ENCODE results near the gene CAPN7.
A peak's percentile ranks its signal among the peaks of the same experiment; 100 is the strongest.

Gene CAPN7

DNA sequence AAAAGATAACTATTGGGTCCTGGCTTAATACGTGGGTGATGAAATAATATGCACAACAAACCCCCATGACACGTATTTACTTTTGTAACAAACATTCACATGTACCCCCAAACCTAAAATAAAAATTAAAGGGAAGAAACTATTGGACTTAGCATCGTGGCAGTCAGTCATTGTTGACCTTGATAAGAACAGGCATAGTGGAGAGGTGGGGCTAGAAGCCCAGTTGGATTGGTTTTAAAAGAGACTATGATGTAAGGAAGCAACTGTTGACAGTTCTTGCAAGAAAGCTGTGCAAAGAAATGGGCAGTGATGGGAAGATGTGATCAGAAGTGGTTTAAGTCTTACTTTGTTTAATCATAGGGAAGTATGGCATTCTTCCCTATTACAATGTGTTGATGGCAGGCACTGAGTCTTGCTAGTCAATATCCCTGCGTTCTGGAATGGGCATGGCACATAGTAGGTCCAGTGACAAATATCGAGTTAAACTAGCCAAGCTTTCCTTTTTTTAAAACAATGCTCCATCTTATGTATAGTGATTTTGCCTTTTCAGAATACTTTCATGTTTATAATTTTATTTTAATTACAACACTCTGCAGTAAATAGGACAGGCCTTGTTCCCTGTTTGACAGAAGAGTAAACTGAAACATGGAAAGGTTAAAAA is 37.9 kb downstream of the CAPN7 start:
- DNase-seq = no peak
- Mint-ChIP-seq H3K27me3 (no peaks in the 10 kb centered on the region), H3K27ac (peak overlapping the region; percentile 1), H3K9me3 (no peaks in the 10 kb centered on the region), H3K4me1 (no peaks in the 10 kb centered on the region), H3K4me3 (no peak overlapping the region), H3K36me3 (peaks cover 13 to 22% of the 10 kb centered on the region in 2 donors)
- ATAC-seq (replicated peaks) = no peak

DNA sequence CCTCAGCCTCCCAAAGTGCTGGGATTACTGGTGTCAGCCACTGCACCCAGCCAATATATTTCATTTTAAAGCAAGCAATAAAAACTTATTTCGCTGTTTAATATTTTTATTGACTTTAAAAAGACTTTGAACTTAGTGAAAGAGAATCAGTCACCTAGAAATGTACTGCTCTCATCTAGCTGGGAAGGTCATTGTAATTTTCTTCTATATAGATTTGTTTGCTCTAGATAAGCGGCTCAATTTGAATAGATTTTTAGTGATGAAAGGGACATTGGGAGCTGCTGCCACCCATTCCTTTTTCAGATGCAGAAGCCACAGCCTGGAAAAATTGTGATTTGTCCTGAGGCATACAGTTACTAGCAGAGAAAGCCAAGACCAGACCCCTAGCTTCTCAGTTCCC is 40.1 kb downstream of the CAPN7 start:
- H3K27ac Mint-ChIP-seq = no peak overlapping the region
- H3K36me3 Mint-ChIP-seq = peaks cover 15 to 22% of the 10 kb centered on the region in 2 donors
- H3K27me3 Mint-ChIP-seq = no peaks in the 10 kb centered on the region
- H3K9me3 Mint-ChIP-seq = no peaks in the 10 kb centered on the region
- ATAC-seq (replicated peaks) (no peak), DNase-seq (no peak)
- H3K4me3 Mint-ChIP-seq = no peak overlapping the region
- no peaks in the 10 kb centered on the region for H3K4me1 Mint-ChIP-seq

DNA sequence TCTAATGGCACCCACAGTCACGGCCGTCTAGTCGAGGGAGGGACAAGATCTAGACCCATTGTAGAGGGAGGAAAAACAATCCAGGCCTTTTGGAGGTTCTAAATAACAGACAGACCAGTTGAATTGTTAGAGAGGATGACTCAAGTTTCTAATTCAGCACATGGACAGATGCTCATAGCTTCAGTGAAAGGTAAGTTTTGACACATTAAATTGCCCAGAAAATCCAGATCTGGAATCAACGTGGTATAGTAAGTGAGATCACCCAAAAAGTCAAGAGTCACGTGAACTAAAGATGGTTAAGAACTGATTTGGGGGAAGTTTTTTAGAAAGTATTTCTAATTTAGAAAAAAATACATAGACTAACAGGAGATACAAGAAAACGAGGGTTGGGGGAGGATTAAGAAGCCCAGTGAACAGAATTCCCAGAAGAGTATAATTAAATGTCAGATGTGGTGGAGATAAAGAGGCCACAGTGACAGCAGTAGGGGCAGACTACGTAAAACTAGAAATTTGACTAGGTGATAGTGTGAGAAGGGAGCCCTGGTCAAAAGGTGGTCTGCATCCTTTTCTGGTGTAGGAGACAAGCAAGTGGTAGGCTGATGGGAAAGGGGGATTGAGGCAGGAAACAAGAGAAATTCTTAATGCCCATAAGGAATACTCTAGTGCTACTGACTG is 47.1 kb downstream of the CAPN7 start:
- Mint-ChIP-seq H3K9me3 (no peaks in the 10 kb centered on the region), H3K36me3 (peaks cover 24 to 26% of the 10 kb centered on the region in 2 donors), H3K4me1 (peaks cover 0 to 5% of the 10 kb centered on the region in 2 donors), H3K27ac (peak overlapping the region; percentile 57), H3K27me3 (no peaks in the 10 kb centered on the region), H3K4me3 (no peak overlapping the region)
- ATAC-seq (replicated peaks) (no peak), DNase-seq (no peak)

DNA sequence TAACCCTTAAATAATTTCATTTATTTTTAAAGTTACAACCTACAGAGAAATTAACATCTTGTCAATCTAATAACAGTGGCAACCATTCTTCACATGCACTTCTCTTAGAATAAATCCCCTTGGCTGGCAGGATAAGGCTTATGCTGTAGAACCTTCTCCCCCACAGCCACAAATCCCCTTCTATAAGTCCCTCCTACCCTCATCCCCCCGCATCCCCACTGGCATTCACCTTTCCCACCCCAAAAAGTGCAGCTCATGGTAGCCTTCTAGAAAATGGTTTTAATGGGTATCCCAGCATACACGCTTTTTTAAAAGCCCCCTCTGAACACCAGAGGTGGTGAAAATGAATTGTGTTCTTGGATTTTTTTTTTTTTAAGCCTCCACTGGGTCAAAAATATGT is 49.2 kb downstream of the CAPN7 start:
- DNase-seq = no peak
- H3K4me3 Mint-ChIP-seq = no peak overlapping the region
- ATAC-seq (replicated peaks) = no peak
- peak overlapping the region; percentile 78 for H3K27ac Mint-ChIP-seq
- peaks cover 38 to 39% of the 10 kb centered on the region in 2 donors for H3K36me3 Mint-ChIP-seq
- no peaks in the 10 kb centered on the region for H3K9me3 Mint-ChIP-seq
- peaks cover 0 to 6% of the 10 kb centered on the region in 2 donors for H3K4me1 Mint-ChIP-seq
- no peaks in the 10 kb centered on the region for H3K27me3 Mint-ChIP-seq

DNA sequence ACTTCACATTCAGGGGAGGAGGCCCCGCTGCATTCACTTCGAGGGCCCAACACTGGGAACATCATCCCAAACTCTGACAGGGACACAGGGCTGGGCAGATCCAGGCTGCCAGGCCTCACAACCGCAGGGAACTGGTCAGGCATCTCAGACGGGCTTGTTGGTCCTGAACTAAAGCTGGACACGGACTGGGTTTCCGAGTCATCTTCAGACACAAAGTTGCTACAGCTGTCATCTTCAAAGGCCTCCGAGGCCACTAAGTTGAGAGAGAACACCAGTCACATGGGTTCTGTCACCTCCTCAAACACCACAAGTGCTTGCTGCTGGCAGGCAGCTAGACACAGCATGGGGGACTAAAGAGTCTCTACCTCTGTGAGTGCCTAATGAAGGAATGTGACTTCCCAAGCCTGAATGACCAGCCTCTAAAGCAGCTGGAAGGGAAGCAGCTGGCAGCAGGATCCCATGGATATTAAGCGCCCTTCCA is 50.9 kb downstream of the CAPN7 start:
- Mint-ChIP-seq H3K4me1 (peaks cover 6 to 7% of the 10 kb centered on the region in 2 donors), H3K27me3 (no peaks in the 10 kb centered on the region), H3K27ac (no peak overlapping the region), H3K9me3 (no peaks in the 10 kb centered on the region), H3K4me3 (no peak overlapping the region), H3K36me3 (peaks cover 33 to 45% of the 10 kb centered on the region in 2 donors)
- ATAC-seq (replicated peaks) (no peak), DNase-seq (no peak)

DNA sequence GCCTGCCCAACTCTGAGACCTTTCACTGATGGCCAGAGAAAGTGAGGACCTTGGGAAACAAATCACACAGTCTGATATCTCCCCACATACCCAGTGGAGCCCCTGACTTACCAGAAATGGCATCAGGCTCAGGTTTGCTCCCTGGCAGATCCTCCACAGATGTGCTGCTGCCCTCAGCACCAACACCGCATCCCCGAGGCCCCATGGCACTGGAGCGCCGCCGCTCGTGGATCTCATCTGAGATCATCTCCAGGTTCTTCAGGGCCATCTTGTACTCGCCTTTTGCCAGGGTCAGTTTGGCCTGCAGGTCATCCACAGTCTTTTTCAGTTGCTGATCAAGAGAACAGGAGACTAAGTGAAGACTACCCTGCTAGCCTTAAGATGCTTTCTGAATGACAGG is 52.7 kb downstream of the CAPN7 start:
- DNase-seq = no peak
- Mint-ChIP-seq H3K4me3 (no peak overlapping the region), H3K27ac (peak overlapping the region; percentile 68), H3K36me3 (peaks cover 28 to 37% of the 10 kb centered on the region in 2 donors), H3K9me3 (no peaks in the 10 kb centered on the region), H3K27me3 (no peaks in the 10 kb centered on the region), H3K4me1 (peaks cover 2 to 7% of the 10 kb centered on the region in 2 donors)
- no peak for ATAC-seq (replicated peaks)

DNA sequence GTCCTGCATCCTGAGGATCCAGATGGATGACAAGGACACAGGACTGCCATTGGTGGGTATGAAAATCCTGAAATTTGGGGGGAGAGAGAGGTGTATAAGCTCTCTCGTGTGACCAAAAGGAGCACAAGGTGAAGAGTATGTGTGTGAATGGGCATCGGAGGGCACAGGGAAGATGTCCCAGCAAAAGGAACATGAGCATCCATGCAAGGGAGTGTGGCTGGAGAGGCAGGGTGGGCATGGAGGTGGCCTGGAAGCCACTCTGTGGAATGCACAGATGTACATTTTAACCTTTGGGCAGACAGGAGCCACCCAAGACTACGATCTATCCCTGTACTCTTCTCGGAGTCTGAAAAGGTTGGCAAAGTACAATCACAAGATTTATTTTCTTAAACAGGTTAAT is 54.5 kb downstream of the CAPN7 start:
- Mint-ChIP-seq H3K27me3 (no peaks in the 10 kb centered on the region), H3K4me3 (no peak overlapping the region)

DNA sequence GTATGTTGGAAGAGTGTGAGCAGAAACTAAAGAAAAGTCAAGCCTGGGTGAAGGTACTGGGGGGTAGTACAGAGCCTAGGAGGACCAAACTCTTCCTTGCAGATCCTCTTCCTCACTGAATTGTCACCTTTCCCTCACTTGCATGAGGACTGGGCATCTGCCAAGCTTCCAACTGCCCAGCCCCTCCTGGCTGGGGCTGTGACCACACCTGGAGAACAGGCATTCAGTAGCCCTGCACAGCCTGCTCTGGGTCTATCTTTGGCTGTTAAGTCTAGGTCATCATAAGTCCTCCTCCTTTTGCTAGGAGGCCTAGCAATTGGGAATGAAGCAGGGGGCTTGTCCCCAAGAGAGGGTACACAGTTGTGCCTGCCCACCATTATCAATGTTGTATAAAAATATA is 55.2 kb downstream of the CAPN7 start:
- H3K27ac Mint-ChIP-seq = peak overlapping the region; percentile 85
- H3K36me3 Mint-ChIP-seq = peaks cover 25 to 40% of the 10 kb centered on the region in 2 donors
- peaks cover 14 to 22% of the 10 kb centered on the region in 2 donors for H3K4me1 Mint-ChIP-seq
- H3K27me3 Mint-ChIP-seq = no peaks in the 10 kb centered on the region
- no peaks in the 10 kb centered on the region for H3K9me3 Mint-ChIP-seq
- ATAC-seq (replicated peaks) (no peak), DNase-seq (no peak)
- H3K4me3 Mint-ChIP-seq = no peak overlapping the region

More for the DNA sequence above, 54.5 kb downstream of the CAPN7 start:
- DNase-seq (no peak), ATAC-seq (replicated peaks) (no peak)
- Mint-ChIP-seq H3K4me1 (peaks cover 9 to 14% of the 10 kb centered on the region in 2 donors), H3K36me3 (peaks cover 26 to 36% of the 10 kb centered on the region in 2 donors), H3K9me3 (no peaks in the 10 kb centered on the region), H3K27ac (peak overlapping the region; percentile 87)

DNA sequence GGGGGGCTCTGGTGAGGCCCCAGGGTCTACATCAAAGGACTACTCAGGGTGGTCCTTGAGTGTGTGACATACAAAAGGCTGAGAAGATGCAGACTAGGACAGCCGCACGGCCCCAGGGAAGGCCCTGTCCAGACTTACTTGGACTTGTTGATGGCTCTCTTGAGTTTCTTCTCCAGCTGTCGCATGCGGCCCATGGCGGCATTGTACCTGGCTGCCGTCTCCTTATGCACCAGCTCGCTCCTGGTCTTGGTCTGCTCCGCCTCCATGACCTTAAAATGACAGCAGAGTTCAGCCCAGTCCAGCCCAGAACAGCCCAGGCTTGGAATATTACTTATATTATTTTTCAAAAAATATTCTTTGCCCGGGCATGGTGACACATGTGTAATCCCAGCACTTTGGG is 56.0 kb downstream of the CAPN7 start:
- ATAC-seq (replicated peaks) = no peak
- DNase-seq = no peak
- H3K4me1 Mint-ChIP-seq = peaks cover 16 to 27% of the 10 kb centered on the region in 2 donors
- peaks cover 30 to 41% of the 10 kb centered on the region in 2 donors for H3K36me3 Mint-ChIP-seq
- H3K9me3 Mint-ChIP-seq = no peaks in the 10 kb centered on the region
- no peak overlapping the region for H3K27ac Mint-ChIP-seq
- no peak overlapping the region for H3K4me3 Mint-ChIP-seq
- no peaks in the 10 kb centered on the region for H3K27me3 Mint-ChIP-seq

DNA sequence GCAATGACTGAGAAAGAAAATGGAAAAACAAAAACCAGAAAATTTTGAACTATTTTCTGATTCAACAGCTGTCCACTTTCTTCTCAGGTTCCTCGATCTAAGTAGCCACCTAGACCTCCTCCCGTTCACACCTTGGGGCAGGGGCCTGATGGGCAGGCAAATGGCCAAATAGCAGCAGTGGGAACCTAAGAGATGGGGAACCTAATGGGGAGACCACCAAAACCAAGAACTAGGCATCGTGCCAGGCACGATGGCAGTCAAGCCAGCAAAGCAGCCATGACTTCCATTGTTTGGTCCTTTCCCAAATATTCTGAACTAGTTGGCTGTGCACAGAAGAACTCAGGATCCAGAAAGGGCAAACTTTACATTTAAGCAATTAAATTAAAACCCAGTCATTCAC is 57.1 kb downstream of the CAPN7 start:
- H3K9me3 Mint-ChIP-seq = no peaks in the 10 kb centered on the region
- ATAC-seq (replicated peaks) (no peak), DNase-seq (no peak)
- H3K27ac Mint-ChIP-seq = no peak overlapping the region
- peaks cover 23 to 38% of the 10 kb centered on the region in 2 donors for H3K36me3 Mint-ChIP-seq
- H3K4me3 Mint-ChIP-seq = no peak overlapping the region
- no peaks in the 10 kb centered on the region for H3K27me3 Mint-ChIP-seq
- peaks cover 18 to 37% of the 10 kb centered on the region in 2 donors for H3K4me1 Mint-ChIP-seq

DNA sequence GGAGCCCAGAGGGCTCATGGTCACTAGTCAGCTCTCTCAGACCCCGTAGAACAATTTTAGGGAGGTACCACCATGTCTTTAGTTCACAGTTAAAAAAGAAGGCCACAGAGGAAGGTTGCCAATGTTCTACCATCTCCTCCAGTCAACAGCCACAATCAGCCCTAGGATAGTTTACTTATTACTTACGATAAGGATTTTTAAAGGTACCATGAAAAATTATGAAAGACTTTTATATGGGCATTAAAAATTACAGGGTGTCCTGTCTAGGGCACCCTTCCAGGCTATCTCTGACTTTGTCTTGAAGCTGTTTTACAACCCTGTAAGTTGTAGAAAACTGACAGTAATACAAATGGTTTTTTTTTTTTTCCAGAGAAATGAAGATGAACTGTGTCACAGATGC is 57.9 kb downstream of the CAPN7 start:
- Mint-ChIP-seq H3K27ac (peak overlapping the region; percentile 31), H3K36me3 (peaks cover 20 to 35% of the 10 kb centered on the region in 2 donors), H3K4me3 (no peak overlapping the region), H3K4me1 (peaks cover 22 to 45% of the 10 kb centered on the region in 2 donors), H3K27me3 (no peaks in the 10 kb centered on the region), H3K9me3 (no peaks in the 10 kb centered on the region)
- ATAC-seq (replicated peaks) (no peak), DNase-seq (no peak)

DNA sequence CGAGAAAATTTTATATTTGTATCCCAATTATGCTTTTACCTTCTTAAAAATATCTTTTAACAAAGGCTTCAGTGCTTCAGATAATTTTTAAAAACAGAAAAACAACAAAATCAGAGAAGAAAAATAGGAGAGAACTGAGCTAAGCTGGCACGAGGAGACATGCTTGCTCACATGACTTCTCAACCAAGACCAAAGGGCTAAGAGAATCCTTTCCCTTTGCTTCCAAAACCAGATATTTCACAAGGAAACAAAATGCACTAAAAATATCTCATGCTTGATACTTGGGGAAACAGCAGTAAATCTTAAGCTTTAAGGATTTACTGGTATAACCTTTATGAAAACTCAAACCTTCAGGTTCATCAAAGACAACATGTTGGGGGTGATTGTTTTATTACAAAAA is 58.4 kb downstream of the CAPN7 start:
- Mint-ChIP-seq H3K27ac (no peak overlapping the region), H3K9me3 (no peaks in the 10 kb centered on the region), H3K27me3 (no peaks in the 10 kb centered on the region), H3K4me3 (no peak overlapping the region), H3K36me3 (peaks cover 18 to 35% of the 10 kb centered on the region in 2 donors), H3K4me1 (peaks cover 28 to 50% of the 10 kb centered on the region in 2 donors)
- DNase-seq (no peak), ATAC-seq (replicated peaks) (no peak)

DNA sequence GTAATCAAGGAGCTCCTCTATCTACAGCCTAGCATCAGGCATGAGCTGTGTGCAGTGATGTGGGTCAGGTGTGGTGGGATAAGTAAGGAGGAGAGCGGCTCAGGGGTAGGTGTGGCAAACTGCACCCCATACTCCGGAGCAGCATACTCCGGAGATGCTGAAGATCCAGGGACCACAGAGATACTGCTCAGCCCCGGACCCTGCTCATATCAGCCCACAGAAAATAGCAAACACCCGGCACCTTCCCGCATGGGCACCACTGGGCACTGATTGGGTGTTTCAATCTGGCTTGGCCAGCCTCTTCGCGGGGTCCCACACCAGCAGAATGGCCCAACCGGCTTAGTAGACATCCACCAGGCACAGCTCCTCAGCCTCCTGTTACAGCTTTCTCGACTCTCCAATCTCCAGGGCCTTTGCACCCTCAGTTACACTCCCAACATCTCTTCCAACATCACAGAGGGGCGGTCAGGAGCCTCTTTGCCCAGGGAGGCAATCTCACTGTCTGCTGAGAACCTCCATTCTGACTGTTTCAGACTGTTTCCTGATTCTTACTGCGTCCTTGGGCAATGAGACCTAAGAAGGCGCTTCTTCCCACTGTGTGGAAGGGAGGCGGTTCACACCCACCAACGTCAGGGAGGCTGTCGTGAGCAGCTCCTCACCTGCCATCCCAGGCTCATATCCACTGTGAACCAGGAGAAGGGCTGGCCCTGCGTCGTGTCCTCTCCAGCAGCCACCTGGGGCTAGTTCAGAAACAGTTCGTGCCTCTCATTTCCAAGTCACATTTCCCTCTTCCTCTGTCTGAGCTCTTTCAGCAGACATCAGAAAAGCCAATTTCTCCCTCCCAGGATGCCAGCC is 59.8 kb downstream of the CAPN7 start:
- H3K27ac Mint-ChIP-seq = peak overlapping the region; percentile 87
- H3K27me3 Mint-ChIP-seq = no peaks in the 10 kb centered on the region
- no peaks in the 10 kb centered on the region for H3K9me3 Mint-ChIP-seq
- peaks cover 12 to 23% of the 10 kb centered on the region in 2 donors for H3K36me3 Mint-ChIP-seq
- ATAC-seq (replicated peaks) (no peak), DNase-seq (no peak)
- H3K4me1 Mint-ChIP-seq = peaks cover 36 to 62% of the 10 kb centered on the region in 2 donors
- H3K4me3 Mint-ChIP-seq = no peak overlapping the region

All from stimulated activated naive B cell treated with anti-CD40 and anti-IgM and Interleukin-4, amounts not matched to agents 10 μg/mL and 1 μg/mL and 100 μg/mL, for 72 hours (primary cell).